ENCODE results near the gene TLN1.

TLN1 gene

GRCh38 chr9:35750256-35750531 lies 18.2 kb upstream of the TLN1 start:
- Histone ChIP-seq H3K4me3 (ENCODE audit: low read length) (peak overlapping the region; percentile 93), H3K36me3 (ENCODE audit: control insufficient read depth, insufficient read depth, low read length, severe bottlenecking) (peaks cover 44% of the 10 kb centered on the region), H3K4me1 (ENCODE audit: control insufficient read depth, insufficient read depth, low read length) (peaks cover 34% of the 10 kb centered on the region), H3K9ac (ENCODE audit: low read length) (peak overlapping the region; percentile 96), H3K9me3 (ENCODE audit: control insufficient read depth, low read length) (no peaks in the 10 kb centered on the region), H3K27me3 (replicated peaks; ENCODE audit: control insufficient read depth, insufficient read depth, low read length) (no peaks in the 10 kb centered on the region)
- no peak for DNase-seq (ENCODE audit: low read depth)

- H3K9ac ChIP-seq (ENCODE audit: low read length): peak overlapping the region; percentile 96
- no peaks in the 10 kb centered on the region for H3K9me3 ChIP-seq (ENCODE audit: control insufficient read depth, low read length)
- no peaks in the 10 kb centered on the region for H3K27me3 ChIP-seq (replicated peaks; ENCODE audit: control insufficient read depth, insufficient read depth, low read length)
- H3K4me1 ChIP-seq (ENCODE audit: control insufficient read depth, insufficient read depth, low read length): peaks cover 34% of the 10 kb centered on the region
- peaks cover 40% of the 10 kb centered on the region for H3K36me3 ChIP-seq (ENCODE audit: control insufficient read depth, insufficient read depth, low read length, severe bottlenecking)
- peak overlapping the region; percentile 93 for H3K4me3 ChIP-seq (ENCODE audit: low read length)
- peak; percentile 43 for DNase-seq (ENCODE audit: low read depth)
These were observed 17.7 kb upstream of the TLN1 start for GRCh38 chr9:35749515-35750255.

GRCh38 chr9:35748858-35749514 lies 17.0 kb upstream of the TLN1 start, which contains the start of the genes GBA2 and RGP1:
GBA2 (minus strand) TSS chr9:35749228; CDS start chr9:35748704, 524 bp downstream.
RGP1 (plus strand) TSS chr9:35749287; CDS start chr9:35749756, 469 bp downstream.
- H3K4me3 ChIP-seq (ENCODE audit: low read length): peak within 1 kb of the TSS; percentile 93
- no peaks in the 10 kb centered on the region for H3K9me3 ChIP-seq (ENCODE audit: control insufficient read depth, low read length)
- H3K4me1 ChIP-seq (ENCODE audit: control insufficient read depth, insufficient read depth, low read length): peaks cover 34% of the 10 kb centered on the region
- H3K27me3 ChIP-seq (replicated peaks; ENCODE audit: control insufficient read depth, insufficient read depth, low read length): no peaks in the 10 kb centered on the region
- peak; percentile 90 for DNase-seq (ENCODE audit: low read depth)
- peak within 1 kb of the TSS; percentile 96 for H3K9ac ChIP-seq (ENCODE audit: low read length)
- H3K36me3 ChIP-seq (ENCODE audit: control insufficient read depth, insufficient read depth, low read length, severe bottlenecking): peaks cover 43% of the 10 kb centered on the region

GRCh38 chr9:35748242-35748857 lies 16.4 kb upstream of the TLN1 start:
- Histone ChIP-seq H3K4me1 (ENCODE audit: control insufficient read depth, insufficient read depth, low read length) (peaks cover 34% of the 10 kb centered on the region), H3K9me3 (ENCODE audit: control insufficient read depth, low read length) (no peaks in the 10 kb centered on the region), H3K9ac (ENCODE audit: low read length) (peak overlapping the region; percentile 96), H3K4me3 (ENCODE audit: low read length) (peak overlapping the region; percentile 93), H3K36me3 (ENCODE audit: control insufficient read depth, insufficient read depth, low read length, severe bottlenecking) (peaks cover 43% of the 10 kb centered on the region), H3K27me3 (replicated peaks; ENCODE audit: control insufficient read depth, insufficient read depth, low read length) (no peaks in the 10 kb centered on the region)
- DNase-seq (ENCODE audit: low read depth): peak; percentile 43

- H3K4me3 ChIP-seq (ENCODE audit: low read length): peak overlapping the region; percentile 93
- peaks cover 34% of the 10 kb centered on the region for H3K4me1 ChIP-seq (ENCODE audit: control insufficient read depth, insufficient read depth, low read length)
- H3K36me3 ChIP-seq (ENCODE audit: control insufficient read depth, insufficient read depth, low read length, severe bottlenecking): peaks cover 43% of the 10 kb centered on the region
- H3K9ac ChIP-seq (ENCODE audit: low read length): peak overlapping the region; percentile 36
- H3K9me3 ChIP-seq (ENCODE audit: control insufficient read depth, low read length): no peaks in the 10 kb centered on the region
- H3K27me3 ChIP-seq (replicated peaks; ENCODE audit: control insufficient read depth, insufficient read depth, low read length): no peaks in the 10 kb centered on the region
- DNase-seq (ENCODE audit: low read depth): peak; percentile 24
These were observed 14.6 kb upstream of the TLN1 start for GRCh38 chr9:35746583-35746982.

- peak overlapping the region; percentile 93 for H3K4me3 ChIP-seq (ENCODE audit: low read length)
- H3K4me1 ChIP-seq (ENCODE audit: control insufficient read depth, insufficient read depth, low read length): peaks cover 34% of the 10 kb centered on the region
- no peaks in the 10 kb centered on the region for H3K27me3 ChIP-seq (replicated peaks; ENCODE audit: control insufficient read depth, insufficient read depth, low read length)
- peaks cover 41% of the 10 kb centered on the region for H3K36me3 ChIP-seq (ENCODE audit: control insufficient read depth, insufficient read depth, low read length, severe bottlenecking)
- H3K9me3 ChIP-seq (ENCODE audit: control insufficient read depth, low read length): no peaks in the 10 kb centered on the region
- no peak for DNase-seq (ENCODE audit: low read depth)
- H3K9ac ChIP-seq (ENCODE audit: low read length): no peak overlapping the region
These were observed 13.6 kb upstream of the TLN1 start for GRCh38 chr9:35745569-35745968.

- Histone ChIP-seq H3K4me1 (ENCODE audit: control insufficient read depth, insufficient read depth, low read length) (peaks cover 26% of the 10 kb centered on the region), H3K9ac (ENCODE audit: low read length) (no peak overlapping the region), H3K4me3 (ENCODE audit: low read length) (no peak overlapping the region), H3K36me3 (ENCODE audit: control insufficient read depth, insufficient read depth, low read length, severe bottlenecking) (peaks cover 56% of the 10 kb centered on the region), H3K9me3 (ENCODE audit: control insufficient read depth, low read length) (no peaks in the 10 kb centered on the region), H3K27me3 (replicated peaks; ENCODE audit: control insufficient read depth, insufficient read depth, low read length) (no peaks in the 10 kb centered on the region)
- DNase-seq (ENCODE audit: low read depth): no peak
These were observed 12.0 kb upstream of the TLN1 start for GRCh38 chr9:35743880-35744518.

- no peak for DNase-seq (ENCODE audit: low read depth)
- Histone ChIP-seq H3K4me3 (ENCODE audit: low read length) (no peak overlapping the region), H3K36me3 (ENCODE audit: control insufficient read depth, insufficient read depth, low read length, severe bottlenecking) (peaks cover 62% of the 10 kb centered on the region), H3K9ac (ENCODE audit: low read length) (no peak overlapping the region), H3K27me3 (replicated peaks; ENCODE audit: control insufficient read depth, insufficient read depth, low read length) (no peaks in the 10 kb centered on the region), H3K4me1 (ENCODE audit: control insufficient read depth, insufficient read depth, low read length) (peaks cover 26% of the 10 kb centered on the region), H3K9me3 (ENCODE audit: control insufficient read depth, low read length) (no peaks in the 10 kb centered on the region)
These were observed 11.5 kb upstream of the TLN1 start for GRCh38 chr9:35743452-35743851.

GRCh38 chr9:35741740-35742139 lies 9.7 kb upstream of the TLN1 start:
- H3K27me3 ChIP-seq (replicated peaks; ENCODE audit: control insufficient read depth, insufficient read depth, low read length): no peaks in the 10 kb centered on the region
- peaks cover 13% of the 10 kb centered on the region for H3K4me1 ChIP-seq (ENCODE audit: control insufficient read depth, insufficient read depth, low read length)
- no peak for DNase-seq (ENCODE audit: low read depth)
- H3K36me3 ChIP-seq (ENCODE audit: control insufficient read depth, insufficient read depth, low read length, severe bottlenecking): peaks cover 79% of the 10 kb centered on the region
- no peak overlapping the region for H3K9ac ChIP-seq (ENCODE audit: low read length)
- no peak overlapping the region for H3K4me3 ChIP-seq (ENCODE audit: low read length)
- no peaks in the 10 kb centered on the region for H3K9me3 ChIP-seq (ENCODE audit: control insufficient read depth, low read length)

- H3K4me1 ChIP-seq (ENCODE audit: control insufficient read depth, insufficient read depth, low read length): no peaks in the 10 kb centered on the region
- H3K27me3 ChIP-seq (replicated peaks; ENCODE audit: control insufficient read depth, insufficient read depth, low read length): no peaks in the 10 kb centered on the region
- no peaks in the 10 kb centered on the region for H3K9me3 ChIP-seq (ENCODE audit: control insufficient read depth, low read length)
- H3K9ac ChIP-seq (ENCODE audit: low read length): no peak overlapping the region
- no peak overlapping the region for H3K4me3 ChIP-seq (ENCODE audit: low read length)
- H3K36me3 ChIP-seq (ENCODE audit: control insufficient read depth, insufficient read depth, low read length, severe bottlenecking): peaks cover 94% of the 10 kb centered on the region
- DNase-seq (ENCODE audit: low read depth): no peak
These were observed 8.2 kb upstream of the TLN1 start for GRCh38 chr9:35740243-35740642.

- Histone ChIP-seq H3K4me3 (ENCODE audit: low read length) (no peak overlapping the region), H3K9me3 (ENCODE audit: control insufficient read depth, low read length) (no peaks in the 10 kb centered on the region), H3K27me3 (replicated peaks; ENCODE audit: control insufficient read depth, insufficient read depth, low read length) (no peaks in the 10 kb centered on the region), H3K9ac (ENCODE audit: low read length) (no peak overlapping the region), H3K4me1 (ENCODE audit: control insufficient read depth, insufficient read depth, low read length) (peaks cover 6% of the 10 kb centered on the region), H3K36me3 (ENCODE audit: control insufficient read depth, insufficient read depth, low read length, severe bottlenecking) (peaks cover 95% of the 10 kb centered on the region)
- no peak for DNase-seq (ENCODE audit: low read depth)
These were observed 6.9 kb upstream of the TLN1 start for GRCh38 chr9:35738924-35739323.

All from adipocyte (in vitro differentiated cells).